GM23338 (cell line): ENCODE results near the gene BAZ1B. TPM values are rescaled to one million over a fixed set of nuclear protein-coding genes. Genes with fewer than 3 reads are reported as not detected.

ENCODE experiments used
- ATAC-seq: fragments of 200-7000 bp; cut with Tn5 transposase; 3 replicates; pipeline ENCODE4 v1.9.1; 2020
- DNase-seq: peaks from one replicate; pipeline ENCODE4 v3.0.0-alpha.2; 2015; ENCODE audit warnings: low spot score
- H2AFZ ChIP-seq: fragments of 200-600 bp; sonication (generic); 2 replicates; pipeline ENCODE4 v1.8.0; 2016; ENCODE audit warnings: antibody characterized with exemption, mild to moderate bottlenecking, moderate library complexity
- H3F3A ChIP-seq: fragments of 200-600 bp; sonication (generic); replicated peaks from 2 replicates; pipeline ENCODE4 v1.8.0; 2017; ENCODE audit warnings: antibody characterized with exemption, mixed run types, low read depth
- H3K27ac ChIP-seq: fragments of 200-600 bp; sonication (generic); 2 replicates; pipeline ENCODE4 v1.6.1; 2016; ENCODE audit warnings: low read depth
- H3K27me3 ChIP-seq: fragments of 200-600 bp; sonication (generic); 2 replicates; pipeline ENCODE4 v1.8.0; 2016; ENCODE audit warnings: mild to moderate bottlenecking, mixed run types, moderate library complexity; ENCODE audit not compliant: insufficient read depth
- H3K36me3 ChIP-seq: fragments of 200-600 bp; sonication (generic); 2 replicates; pipeline ENCODE4 v1.8.0; 2016; ENCODE audit warnings: mild to moderate bottlenecking; ENCODE audit not compliant: insufficient read depth
- H3K4me1 ChIP-seq: fragments of 200-600 bp; sonication (generic); 2 replicates; pipeline ENCODE4 v1.8.0; 2016; ENCODE audit warnings: mild to moderate bottlenecking, moderate library complexity; ENCODE audit not compliant: insufficient read depth
- H3K4me2 ChIP-seq: fragments of 200-600 bp; sonication (generic); 2 replicates; pipeline ENCODE4 v1.7.1; 2017; ENCODE audit warnings: mixed run types
- H3K4me3 ChIP-seq: fragments of 200-600 bp; sonication (generic); 2 replicates; pipeline ENCODE4 v1.6.1; 2016; ENCODE audit warnings: mixed run types
- H3K79me2 ChIP-seq: fragments of 200-600 bp; sonication (generic); replicated peaks from 2 replicates; pipeline ENCODE4 v1.8.0; 2017; ENCODE audit warnings: mild to moderate bottlenecking; ENCODE audit not compliant: insufficient read depth
- H3K9me2 ChIP-seq: fragments of 200-600 bp; sonication (generic); 2 replicates; pipeline ENCODE4 v1.8.0; 2017; ENCODE audit not compliant: insufficient read depth
- H4K20me1 ChIP-seq: fragments of 200-600 bp; sonication (generic); replicated peaks from 2 replicates; pipeline ENCODE4 v1.8.0; 2017; ENCODE audit warnings: mild to moderate bottlenecking; ENCODE audit not compliant: insufficient read depth
- H3K27ac Mint-ChIP-seq: 2 replicates; pipeline ENCODE4 v1.8.0; 2020; ENCODE audit warnings: inconsistent platforms, mild to moderate bottlenecking, moderate library complexity, mixed read lengths
- H3K27me3 Mint-ChIP-seq: 3 replicates; pipeline ENCODE4 v1.8.0; 2022; ENCODE audit warnings: low read depth, mild to moderate bottlenecking, moderate library complexity, mixed read lengths, inconsistent platforms; ENCODE audit not compliant: insufficient read depth, poor library complexity
- H3K36me3 Mint-ChIP-seq: 3 replicates; pipeline ENCODE4 v1.8.0; 2021; ENCODE audit warnings: low read depth, mild to moderate bottlenecking, inconsistent platforms, moderate library complexity, mixed read lengths
- H3K4me1 Mint-ChIP-seq: 3 replicates; pipeline ENCODE4 v1.8.0; 2020; ENCODE audit warnings: mild to moderate bottlenecking, inconsistent platforms, mixed read lengths
- H3K4me3 Mint-ChIP-seq: 3 replicates; pipeline ENCODE4 v1.8.0; 2021; ENCODE audit warnings: moderate library complexity, mild to moderate bottlenecking, inconsistent platforms, mixed read lengths
- H3K9me3 Mint-ChIP-seq: 3 replicates; pipeline ENCODE4 v1.8.0; 2020; ENCODE audit warnings: moderate library complexity, mild to moderate bottlenecking, inconsistent platforms, mixed read lengths
- CREB1 ChIP-seq: fragments of 250-450 bp; sonication (Bioruptor Pico); IDR thresholded peaks from 2 replicates; pipeline ENCODE4 v1.5.0; 2020; ENCODE audit warnings: low read depth, mild to moderate bottlenecking, moderate library complexity
- ETS1 ChIP-seq: IDR thresholded peaks from 2 replicates; pipeline ENCODE4 v1.6.1; 2016; ENCODE audit warnings: antibody characterized with exemption
- EZH2 ChIP-seq: fragments of 200-600 bp; sonication (generic); IDR thresholded peaks from one replicate; pipeline ENCODE4 v1.8.0; 2017; ENCODE audit warnings: antibody characterized with exemption, mild to moderate bottlenecking, low read depth; ENCODE audit not compliant: unreplicated experiment
- EZH2phosphoT487 ChIP-seq: fragments of 200-600 bp; sonication (generic); IDR thresholded peaks from one replicate; pipeline ENCODE4 v1.8.1; 2018; ENCODE audit warnings: antibody characterized with exemption; ENCODE audit not compliant: unreplicated experiment
- JUNB ChIP-seq: IDR thresholded peaks from one replicate; pipeline ENCODE4 v1.6.1; 2016; ENCODE audit warnings: antibody characterized with exemption; ENCODE audit not compliant: unreplicated experiment
- NANOG ChIP-seq: IDR thresholded peaks from 2 replicates; pipeline ENCODE4 v1.6.1; 2016; ENCODE audit warnings: antibody characterized with exemption, borderline replicate concordance
- POLR2AphosphoS5 ChIP-seq: IDR thresholded peaks from 2 replicates; pipeline ENCODE4 v1.6.1; 2016; ENCODE audit warnings: antibody characterized with exemption, low read depth
- STAT1 ChIP-seq: IDR thresholded peaks from one replicate; pipeline ENCODE4 v1.6.1; 2016; ENCODE audit warnings: antibody characterized with exemption; ENCODE audit not compliant: unreplicated experiment
- ZNF114 ChIP-seq: fragments of 250-450 bp; sonication (Bioruptor Pico); IDR thresholded peaks from 2 replicates; pipeline ENCODE4 v1.5.0; 2020; ENCODE audit warnings: mild to moderate bottlenecking, moderate library complexity
- ZNF331 ChIP-seq: fragments of 250-450 bp; sonication (Bioruptor Pico); IDR thresholded peaks from 2 replicates; pipeline ENCODE4 v1.5.0; 2020; ENCODE audit warnings: low read depth, mild to moderate bottlenecking, moderate library complexity
- polyA plus RNA-seq: library from polyadenylated mRNA; unstranded; fragments of >200 nt; fragmentation: Nextera tagmentation; extraction: Ambion mirVana; gene quantifications from 2 replicates; pipeline ENCODE4 v1.2.1, GENCODE V29; 2016
- total RNA-seq: library from RNA; depleted of rRNA; stranded (reverse); fragments of >200 nt; shearing (Covaris generic); gene quantifications from 2 replicates; pipeline ENCODE4 v1.2.3, GENCODE V29; 2014
- TF ChIP-seq, protein P1 (sequence below): IDR thresholded peaks from one replicate; pipeline ENCODE4 v1.6.1; 2018; ENCODE audit warnings: antibody characterized with exemption; ENCODE audit not compliant: unreplicated experiment
- TF ChIP-seq, protein P2 (sequence below), 2 experiments: fragments of 200-600 bp in 1 of 2; sonication (generic) in 1 of 2; conservative IDR thresholded peaks; 2 replicates each; pipeline versions ENCODE4 v1.5.1 to v1.6.1; 2016 to 2017; ENCODE audit warnings: antibody characterized with exemption in 2 of 2, low read depth in 2 of 2, mild to moderate bottlenecking in 2 of 2, moderate library complexity in 1 of 2
- TF ChIP-seq, protein P3 (sequence below): fragments of 250-450 bp; sonication (Bioruptor Pico); IDR thresholded peaks from 2 replicates; pipeline ENCODE4 v1.5.0; 2020; ENCODE audit warnings: mild to moderate bottlenecking, moderate library complexity

The BAZ1B gene
- total and polyA plus RNA-seq, 2 experiments from 2014 or later, result 40.4 to 70.7 TPM

GRCh38 chr7:73452999-73453635 is 69.0 kb downstream of the BAZ1B start:
- Histone ChIP-seq H3F3A (peaks cover 31% of the 10 kb centered on the region), H4K20me1 (peaks cover 21% of the 10 kb centered on the region), H3K4me1 (no peaks in the 10 kb centered on the region), H3K4me3 (no peak overlapping the region), H3K27me3 (no peaks in the 10 kb centered on the region), H3K36me3 (peaks cover 58% of the 10 kb centered on the region), H3K4me2 (no peak overlapping the region), H2AFZ (no peak overlapping the region), H3K9me2 (no peaks in the 10 kb centered on the region), H3K27ac (no peak overlapping the region), H3K79me2 (peaks cover 31% of the 10 kb centered on the region)
- Mint-ChIP-seq H3K4me1 (no peaks in the 10 kb centered on the region; the same call in 2 of the 3 replicates), H3K27ac (no peak overlapping the region), H3K36me3 (peaks cover 71% of the 10 kb centered on the region), H3K27me3 (peaks cover 6% of the 10 kb centered on the region), H3K9me3 (no peaks in the 10 kb centered on the region), H3K4me3 (no peak overlapping the region)
- ATAC-seq (no peak), DNase-seq (no peak)
- TF ChIP-seq, protein P1, sequence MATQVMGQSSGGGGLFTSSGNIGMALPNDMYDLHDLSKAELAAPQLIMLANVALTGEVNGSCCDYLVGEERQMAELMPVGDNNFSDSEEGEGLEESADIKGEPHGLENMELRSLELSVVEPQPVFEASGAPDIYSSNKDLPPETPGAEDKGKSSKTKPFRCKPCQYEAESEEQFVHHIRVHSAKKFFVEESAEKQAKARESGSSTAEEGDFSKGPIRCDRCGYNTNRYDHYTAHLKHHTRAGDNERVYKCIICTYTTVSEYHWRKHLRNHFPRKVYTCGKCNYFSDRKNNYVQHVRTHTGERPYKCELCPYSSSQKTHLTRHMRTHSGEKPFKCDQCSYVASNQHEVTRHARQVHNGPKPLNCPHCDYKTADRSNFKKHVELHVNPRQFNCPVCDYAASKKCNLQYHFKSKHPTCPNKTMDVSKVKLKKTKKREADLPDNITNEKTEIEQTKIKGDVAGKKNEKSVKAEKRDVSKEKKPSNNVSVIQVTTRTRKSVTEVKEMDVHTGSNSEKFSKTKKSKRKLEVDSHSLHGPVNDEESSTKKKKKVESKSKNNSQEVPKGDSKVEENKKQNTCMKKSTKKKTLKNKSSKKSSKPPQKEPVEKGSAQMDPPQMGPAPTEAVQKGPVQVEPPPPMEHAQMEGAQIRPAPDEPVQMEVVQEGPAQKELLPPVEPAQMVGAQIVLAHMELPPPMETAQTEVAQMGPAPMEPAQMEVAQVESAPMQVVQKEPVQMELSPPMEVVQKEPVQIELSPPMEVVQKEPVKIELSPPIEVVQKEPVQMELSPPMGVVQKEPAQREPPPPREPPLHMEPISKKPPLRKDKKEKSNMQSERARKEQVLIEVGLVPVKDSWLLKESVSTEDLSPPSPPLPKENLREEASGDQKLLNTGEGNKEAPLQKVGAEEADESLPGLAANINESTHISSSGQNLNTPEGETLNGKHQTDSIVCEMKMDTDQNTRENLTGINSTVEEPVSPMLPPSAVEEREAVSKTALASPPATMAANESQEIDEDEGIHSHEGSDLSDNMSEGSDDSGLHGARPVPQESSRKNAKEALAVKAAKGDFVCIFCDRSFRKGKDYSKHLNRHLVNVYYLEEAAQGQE, result no peak
- TF ChIP-seq POLR2AphosphoS5 (no peak), ETS1 (no peak), EZH2phosphoT487 (no peak), NANOG (no peak), ZNF114 (CRISPR knock-in tag) (no peak), CREB1 (CRISPR knock-in tag) (no peak), ZNF331 (CRISPR knock-in tag) (no peak), STAT1 (no peak), JUNB (no peak), EZH2 (no peak)
- TF ChIP-seq, protein P2, sequence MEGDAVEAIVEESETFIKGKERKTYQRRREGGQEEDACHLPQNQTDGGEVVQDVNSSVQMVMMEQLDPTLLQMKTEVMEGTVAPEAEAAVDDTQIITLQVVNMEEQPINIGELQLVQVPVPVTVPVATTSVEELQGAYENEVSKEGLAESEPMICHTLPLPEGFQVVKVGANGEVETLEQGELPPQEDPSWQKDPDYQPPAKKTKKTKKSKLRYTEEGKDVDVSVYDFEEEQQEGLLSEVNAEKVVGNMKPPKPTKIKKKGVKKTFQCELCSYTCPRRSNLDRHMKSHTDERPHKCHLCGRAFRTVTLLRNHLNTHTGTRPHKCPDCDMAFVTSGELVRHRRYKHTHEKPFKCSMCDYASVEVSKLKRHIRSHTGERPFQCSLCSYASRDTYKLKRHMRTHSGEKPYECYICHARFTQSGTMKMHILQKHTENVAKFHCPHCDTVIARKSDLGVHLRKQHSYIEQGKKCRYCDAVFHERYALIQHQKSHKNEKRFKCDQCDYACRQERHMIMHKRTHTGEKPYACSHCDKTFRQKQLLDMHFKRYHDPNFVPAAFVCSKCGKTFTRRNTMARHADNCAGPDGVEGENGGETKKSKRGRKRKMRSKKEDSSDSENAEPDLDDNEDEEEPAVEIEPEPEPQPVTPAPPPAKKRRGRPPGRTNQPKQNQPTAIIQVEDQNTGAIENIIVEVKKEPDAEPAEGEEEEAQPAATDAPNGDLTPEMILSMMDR (conservative IDR thresholded peaks at IDR 0.05; ENCODE audit: low read depth in 2 of 2), result no peak
- TF ChIP-seq, protein P3, sequence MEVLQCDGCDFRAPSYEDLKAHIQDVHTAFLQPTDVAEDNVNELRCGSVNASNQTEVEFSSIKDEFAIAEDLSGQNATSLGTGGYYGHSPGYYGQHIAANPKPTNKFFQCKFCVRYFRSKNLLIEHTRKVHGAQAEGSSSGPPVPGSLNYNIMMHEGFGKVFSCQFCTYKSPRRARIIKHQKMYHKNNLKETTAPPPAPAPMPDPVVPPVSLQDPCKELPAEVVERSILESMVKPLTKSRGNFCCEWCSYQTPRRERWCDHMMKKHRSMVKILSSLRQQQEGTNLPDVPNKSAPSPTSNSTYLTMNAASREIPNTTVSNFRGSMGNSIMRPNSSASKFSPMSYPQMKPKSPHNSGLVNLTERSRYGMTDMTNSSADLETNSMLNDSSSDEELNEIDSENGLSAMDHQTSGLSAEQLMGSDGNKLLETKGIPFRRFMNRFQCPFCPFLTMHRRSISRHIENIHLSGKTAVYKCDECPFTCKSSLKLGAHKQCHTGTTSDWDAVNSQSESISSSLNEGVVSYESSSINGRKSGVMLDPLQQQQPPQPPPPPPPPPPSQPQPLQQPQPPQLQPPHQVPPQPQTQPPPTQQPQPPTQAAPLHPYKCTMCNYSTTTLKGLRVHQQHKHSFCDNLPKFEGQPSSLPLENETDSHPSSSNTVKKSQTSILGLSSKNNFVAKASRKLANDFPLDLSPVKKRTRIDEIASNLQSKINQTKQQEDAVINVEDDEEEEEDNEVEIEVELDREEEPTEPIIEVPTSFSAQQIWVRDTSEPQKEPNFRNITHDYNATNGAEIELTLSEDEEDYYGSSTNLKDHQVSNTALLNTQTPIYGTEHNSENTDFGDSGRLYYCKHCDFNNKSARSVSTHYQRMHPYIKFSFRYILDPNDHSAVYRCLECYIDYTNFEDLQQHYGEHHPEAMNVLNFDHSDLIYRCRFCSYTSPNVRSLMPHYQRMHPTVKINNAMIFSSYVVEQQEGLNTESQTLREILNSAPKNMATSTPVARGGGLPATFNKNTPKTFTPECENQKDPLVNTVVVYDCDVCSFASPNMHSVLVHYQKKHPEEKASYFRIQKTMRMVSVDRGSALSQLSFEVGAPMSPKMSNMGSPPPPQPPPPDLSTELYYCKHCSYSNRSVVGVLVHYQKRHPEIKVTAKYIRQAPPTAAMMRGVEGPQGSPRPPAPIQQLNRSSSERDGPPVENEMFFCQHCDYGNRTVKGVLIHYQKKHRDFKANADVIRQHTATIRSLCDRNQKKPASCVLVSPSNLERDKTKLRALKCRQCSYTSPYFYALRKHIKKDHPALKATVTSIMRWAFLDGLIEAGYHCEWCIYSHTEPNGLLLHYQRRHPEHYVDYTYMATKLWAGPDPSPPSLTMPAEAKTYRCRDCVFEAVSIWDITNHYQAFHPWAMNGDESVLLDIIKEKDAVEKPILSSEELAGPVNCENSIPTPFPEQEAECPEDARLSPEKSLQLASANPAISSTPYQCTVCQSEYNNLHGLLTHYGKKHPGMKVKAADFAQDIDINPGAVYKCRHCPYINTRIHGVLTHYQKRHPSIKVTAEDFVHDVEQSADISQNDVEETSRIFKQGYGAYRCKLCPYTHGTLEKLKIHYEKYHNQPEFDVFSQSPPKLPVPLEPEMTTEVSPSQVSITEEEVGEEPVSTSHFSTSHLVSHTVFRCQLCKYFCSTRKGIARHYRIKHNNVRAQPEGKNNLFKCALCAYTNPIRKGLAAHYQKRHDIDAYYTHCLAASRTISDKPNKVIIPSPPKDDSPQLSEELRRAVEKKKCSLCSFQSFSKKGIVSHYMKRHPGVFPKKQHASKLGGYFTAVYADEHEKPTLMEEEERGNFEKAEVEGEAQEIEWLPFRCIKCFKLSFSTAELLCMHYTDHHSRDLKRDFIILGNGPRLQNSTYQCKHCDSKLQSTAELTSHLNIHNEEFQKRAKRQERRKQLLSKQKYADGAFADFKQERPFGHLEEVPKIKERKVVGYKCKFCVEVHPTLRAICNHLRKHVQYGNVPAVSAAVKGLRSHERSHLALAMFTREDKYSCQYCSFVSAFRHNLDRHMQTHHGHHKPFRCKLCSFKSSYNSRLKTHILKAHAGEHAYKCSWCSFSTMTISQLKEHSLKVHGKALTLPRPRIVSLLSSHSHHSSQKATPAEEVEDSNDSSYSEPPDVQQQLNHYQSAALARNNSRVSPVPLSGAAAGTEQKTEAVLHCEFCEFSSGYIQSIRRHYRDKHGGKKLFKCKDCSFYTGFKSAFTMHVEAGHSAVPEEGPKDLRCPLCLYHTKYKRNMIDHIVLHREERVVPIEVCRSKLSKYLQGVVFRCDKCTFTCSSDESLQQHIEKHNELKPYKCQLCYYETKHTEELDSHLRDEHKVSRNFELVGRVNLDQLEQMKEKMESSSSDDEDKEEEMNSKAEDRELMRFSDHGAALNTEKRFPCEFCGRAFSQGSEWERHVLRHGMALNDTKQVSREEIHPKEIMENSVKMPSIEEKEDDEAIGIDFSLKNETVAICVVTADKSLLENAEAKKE (CRISPR knock-in tag), result no peak
